Mesenchymal stem cell (in vitro differentiated cells and primary cell): ENCODE results near the gene PRRC2B.
A peak's percentile ranks its signal among the peaks of the same experiment; 100 is the strongest.

Source experiments
- DNase-seq: peaks from one replicate; pipeline ENCODE4 v3.0.0-alpha.2; 2013
- H2AFZ ChIP-seq: one replicate; pipeline ENCODE4 v1.6.1; 2013; ENCODE audit warnings: low read depth, mild to moderate bottlenecking, control low read depth, inconsistent platforms, low read length, moderate library complexity
- H2AK5ac ChIP-seq: 2 replicates; pipeline ENCODE4 v1.6.1; 2013; ENCODE audit warnings: low read length, moderate library complexity, mild to moderate bottlenecking, inconsistent platforms; ENCODE audit not compliant: severe bottlenecking
- H2BK120ac ChIP-seq: one replicate; pipeline ENCODE4 v1.6.1; 2013; ENCODE audit warnings: low read depth, mild to moderate bottlenecking, inconsistent platforms, low read length, moderate library complexity
- H2BK12ac ChIP-seq, 2 experiments: one replicate each; pipeline ENCODE4 v1.6.1; 2013; ENCODE audit warnings: inconsistent platforms in 2 of 2, low read length in 2 of 2, mild to moderate bottlenecking in 2 of 2, moderate library complexity in 2 of 2, control low read depth in 1 of 2
- H2BK15ac ChIP-seq: one replicate; pipeline ENCODE4 v1.6.1; 2013; ENCODE audit warnings: mild to moderate bottlenecking, low read depth, inconsistent platforms; ENCODE audit not compliant: poor library complexity, severe bottlenecking
- H2BK5ac ChIP-seq: 2 replicates; pipeline ENCODE4 v1.6.1; 2013; ENCODE audit warnings: low read depth, mild to moderate bottlenecking, low read length, control low read depth, inconsistent platforms; ENCODE audit not compliant: poor library complexity, severe bottlenecking
- H3K14ac ChIP-seq, 2 experiments: one replicate each; pipeline ENCODE4 v1.6.1; 2013; ENCODE audit warnings: inconsistent platforms in 2 of 2, low read length in 2 of 2, control low read depth in 1 of 2, mild to moderate bottlenecking in 1 of 2, moderate library complexity in 1 of 2
- H3K18ac ChIP-seq, 2 experiments: one replicate each; pipeline ENCODE4 v1.6.1; 2013; ENCODE audit warnings: inconsistent platforms in 2 of 2, low read length in 2 of 2, control low read depth in 1 of 2, low read depth in 1 of 2, mild to moderate bottlenecking in 1 of 2
- H3K23ac ChIP-seq, 2 experiments: one replicate each; pipeline ENCODE4 v1.6.1; 2013; ENCODE audit warnings: inconsistent platforms in 2 of 2, low read length in 2 of 2, mild to moderate bottlenecking in 2 of 2, moderate library complexity in 2 of 2, control low read depth in 1 of 2
- H3K27ac ChIP-seq: 2 replicates; pipeline ENCODE4 v1.5.1; 2013; ENCODE audit warnings: mild to moderate bottlenecking, moderate library complexity, low read length, control low read depth, inconsistent platforms; ENCODE audit not compliant: poor library complexity, severe bottlenecking
- H3K27me3 ChIP-seq, 2 experiments: 2 replicates each; pipeline versions ENCODE4 v1.6.1 to v1.7.0; 2013; ENCODE audit warnings: low read length in 2 of 2, mild to moderate bottlenecking in 2 of 2, moderate library complexity in 2 of 2, control low read depth in 1 of 2, inconsistent platforms in 1 of 2; ENCODE audit not compliant: control insufficient read depth in 1 of 2, insufficient read depth in 1 of 2
- H3K36me3 ChIP-seq, 2 experiments: 2 replicates each; pipeline versions ENCODE4 v1.6.1 to v1.7.0; 2013; ENCODE audit warnings: low read length in 2 of 2, control low read depth in 1 of 2, inconsistent platforms in 1 of 2, low read depth in 1 of 2, mild to moderate bottlenecking in 1 of 2; ENCODE audit not compliant: insufficient read depth in 2 of 2, control insufficient read depth in 1 of 2
- H3K4ac ChIP-seq, 2 experiments: one replicate each; pipeline ENCODE4 v1.6.1; 2013; ENCODE audit warnings: inconsistent platforms in 2 of 2, low read length in 2 of 2, mild to moderate bottlenecking in 2 of 2, moderate library complexity in 2 of 2, control low read depth in 1 of 2, low read depth in 1 of 2
- H3K4me1 ChIP-seq: 2 replicates; pipeline ENCODE4 v1.6.1; 2013; ENCODE audit warnings: low read depth, low read length, control low read depth; ENCODE audit not compliant: control insufficient read depth, insufficient read depth
- H3K4me2 ChIP-seq: 2 replicates; pipeline ENCODE4 v1.6.1; 2013; ENCODE audit warnings: low read length, mild to moderate bottlenecking, inconsistent platforms; ENCODE audit not compliant: poor library complexity, severe bottlenecking
- H3K4me3 ChIP-seq, 2 experiments: 2 replicates each; pipeline versions ENCODE4 v1.5.1 to v1.7.0; 2013; ENCODE audit warnings: low read length in 2 of 2, mild to moderate bottlenecking in 2 of 2, control low read depth in 1 of 2, low read depth in 1 of 2; ENCODE audit not compliant: insufficient read depth in 1 of 2
- H3K79me1 ChIP-seq: replicated peaks from 2 replicates; pipeline ENCODE4 v1.6.1; 2013; ENCODE audit warnings: mild to moderate bottlenecking, control low read depth, low read length, inconsistent platforms; ENCODE audit not compliant: poor library complexity, severe bottlenecking
- H3K9ac ChIP-seq: 2 replicates; pipeline ENCODE4 v1.7.0; 2013; ENCODE audit warnings: mild to moderate bottlenecking, low read length, moderate library complexity
- H3K9me3 ChIP-seq: 2 replicates; pipeline ENCODE4 v1.7.0; 2013; ENCODE audit warnings: mild to moderate bottlenecking, low read length; ENCODE audit not compliant: control insufficient read depth
- H4K8ac ChIP-seq: one replicate; pipeline ENCODE4 v1.6.1; 2013; ENCODE audit warnings: inconsistent platforms, mild to moderate bottlenecking, low read length, moderate library complexity
- H4K91ac ChIP-seq: one replicate; pipeline ENCODE4 v1.6.1; 2013; ENCODE audit warnings: mild to moderate bottlenecking, low read length, inconsistent platforms
- WGBS: methylation state at CpG from one replicate; pipeline ENCODE4 v1.1.7; 2013; ENCODE audit warnings: mixed read lengths; 5-methylcytosine and 5-hydroxymethylcytosine counted together

The PRRC2B gene

GRCh38 chr9:131409458-131409992, 15.6 kb downstream of the PRRC2B start:
- 95% methylated on average over 4 of the region's 7 CpGs for WGBS
- H3K9me3 ChIP-seq, result no peaks in the 10 kb centered on the region
- no peak for DNase-seq

GRCh38 chr9:131410044-131410491, 16.2 kb downstream of the PRRC2B start:
- no peak overlapping the region for H3K4me3 ChIP-seq
- H3K14ac ChIP-seq, result no peak overlapping the region
- no peaks in the 10 kb centered on the region for H3K79me1 ChIP-seq
- no peak overlapping the region for H3K27ac ChIP-seq
- no peak overlapping the region for H2AFZ ChIP-seq
- no peak for DNase-seq
- peak overlapping the region in 1 of 2 experiments; percentile 55 for H2BK12ac ChIP-seq
- H3K4me1 ChIP-seq, result peaks cover 36% of the 10 kb centered on the region
- H2AK5ac ChIP-seq, result no peak overlapping the region
- no peak overlapping the region for H4K8ac ChIP-seq
- no peak overlapping the region for H2BK120ac ChIP-seq
- H3K36me3 ChIP-seq, result peaks cover 8 to 13% of the 10 kb centered on the region in 2 experiments
- H3K4me2 ChIP-seq, result no peak overlapping the region
- no peaks in the 10 kb centered on the region for H3K27me3 ChIP-seq
- no peak overlapping the region for H4K91ac ChIP-seq
- no peak overlapping the region for H2BK15ac ChIP-seq
- peak overlapping the region; percentile 3 for H3K9ac ChIP-seq
- H3K4ac ChIP-seq, result no peak overlapping the region
- H2BK5ac ChIP-seq, result no peak overlapping the region
- no peaks in the 10 kb centered on the region for H3K9me3 ChIP-seq
- H3K18ac ChIP-seq, result no peak overlapping the region
- 90% methylated on average over 7 of the region's 7 CpGs for WGBS
- no peak overlapping the region for H3K23ac ChIP-seq

More at GRCh38 chr9:131409458-131409992, 15.6 kb downstream of the PRRC2B start:
- Histone ChIP-seq H4K91ac (no peak overlapping the region), H3K23ac (no peak overlapping the region), H2BK15ac (no peak overlapping the region), H3K36me3 (peaks cover 3 to 8% of the 10 kb centered on the region in 2 experiments), H2BK120ac (no peak overlapping the region), H3K4me1 (peaks cover 38% of the 10 kb centered on the region), H2AFZ (no peak overlapping the region), H3K4me3 (no peak overlapping the region), H3K79me1 (no peaks in the 10 kb centered on the region), H3K4me2 (no peak overlapping the region), H2BK12ac (no peak overlapping the region), H2AK5ac (no peak overlapping the region), H2BK5ac (no peak overlapping the region), H4K8ac (no peak overlapping the region), H3K18ac (no peak overlapping the region), H3K27ac (no peak overlapping the region), H3K4ac (no peak overlapping the region), H3K14ac (no peak overlapping the region), H3K27me3 (no peaks in the 10 kb centered on the region), H3K9ac (peak overlapping the region; percentile 30)

GRCh38 chr9:131411719-131412681, 18.1 kb downstream of the PRRC2B start:
- no peak overlapping the region for H2AK5ac ChIP-seq
- H3K14ac ChIP-seq, result peak overlapping the region in 1 of 2 experiments; percentile 75
- H3K79me1 ChIP-seq, result no peaks in the 10 kb centered on the region
- no peak overlapping the region for H3K4ac ChIP-seq
- no peak overlapping the region for H3K4me2 ChIP-seq
- H3K9ac ChIP-seq, result no peak overlapping the region
- H4K8ac ChIP-seq, result peak overlapping the region; percentile 21
- DNase-seq, result no peak
- H2BK15ac ChIP-seq, result no peak overlapping the region
- H4K91ac ChIP-seq, result no peak overlapping the region
- H3K4me1 ChIP-seq, result peaks cover 23% of the 10 kb centered on the region
- H2BK5ac ChIP-seq, result no peak overlapping the region
- peaks cover 9 to 16% of the 10 kb centered on the region in 2 experiments for H3K36me3 ChIP-seq
- no peak overlapping the region for H3K23ac ChIP-seq
- 98% methylated on average over 13 of the region's 15 CpGs for WGBS
- H3K9me3 ChIP-seq, result no peaks in the 10 kb centered on the region
- H3K27ac ChIP-seq, result no peak overlapping the region
- H2BK120ac ChIP-seq, result no peak overlapping the region
- peak overlapping the region in 1 of 2 experiments; percentile 91 for H3K18ac ChIP-seq
- H3K4me3 ChIP-seq, result no peak overlapping the region
- H2AFZ ChIP-seq, result no peak overlapping the region
- peak overlapping the region in 1 of 2 experiments; percentile 31 for H2BK12ac ChIP-seq
- H3K27me3 ChIP-seq, result no peaks in the 10 kb centered on the region

- H2BK120ac ChIP-seq, result no peak overlapping the region
- H2BK5ac ChIP-seq, result no peak overlapping the region
- no peak overlapping the region for H2BK15ac ChIP-seq
- H3K27me3 ChIP-seq, result no peaks in the 10 kb centered on the region
- H4K91ac ChIP-seq, result no peak overlapping the region
- peaks cover 9 to 23% of the 10 kb centered on the region in 2 experiments for H3K36me3 ChIP-seq
- H3K14ac ChIP-seq, result no peak overlapping the region
- H3K27ac ChIP-seq, result no peak overlapping the region
- H3K79me1 ChIP-seq, result no peaks in the 10 kb centered on the region
- H3K23ac ChIP-seq, result no peak overlapping the region
- no peak overlapping the region for H3K9ac ChIP-seq
- no peak overlapping the region for H2AFZ ChIP-seq
- H4K8ac ChIP-seq, result no peak overlapping the region
- H3K9me3 ChIP-seq, result no peaks in the 10 kb centered on the region
- no peak overlapping the region for H3K4me2 ChIP-seq
- peaks cover 34% of the 10 kb centered on the region for H3K4me1 ChIP-seq
- 93% methylated on average over 4 of the region's 4 CpGs for WGBS
- H2AK5ac ChIP-seq, result no peak overlapping the region
- H2BK12ac ChIP-seq, result no peak overlapping the region
- no peak overlapping the region for H3K4me3 ChIP-seq
- no peak overlapping the region for H3K4ac ChIP-seq
- no peak overlapping the region for H3K18ac ChIP-seq
- no peak for DNase-seq
Observed at GRCh38 chr9:131416509-131416908, 22.6 kb downstream of the PRRC2B start.
